ENCODE measurements around the gene PRDM16. TPM values are rescaled to one million over a fixed set of nuclear protein-coding genes. Genes with fewer than 3 reads are reported as not detected.

PRDM16 gene
- total RNA-seq, 1 experiment from 2014 or later = not detected

- DNase-seq (ENCODE audit: low read depth) = no peak
Measured at GRCh38 chr1:3140437-3140836, 71.4 kb downstream of the PRDM16 start.

GRCh38 chr1:3141129-3141528, 72.1 kb downstream of the PRDM16 start:
- DNase-seq (ENCODE audit: low read depth) = no peak

GRCh38 chr1:3141836-3142235, 72.8 kb downstream of the PRDM16 start:
- no peak for DNase-seq (ENCODE audit: low read depth)

GRCh38 chr1:3142236-3142635, 73.2 kb downstream of the PRDM16 start:
- DNase-seq (ENCODE audit: low read depth) = no peak

GRCh38 chr1:3142751-3143150, 73.7 kb downstream of the PRDM16 start:
- no peak for DNase-seq (ENCODE audit: low read depth)

- DNase-seq (ENCODE audit: low read depth) = no peak
Measured at GRCh38 chr1:3145532-3146325, 76.7 kb downstream of the PRDM16 start.

GRCh38 chr1:3146458-3146857, 77.5 kb downstream of the PRDM16 start:
- no peak for DNase-seq (ENCODE audit: low read depth)

- DNase-seq (ENCODE audit: low read depth) = no peak
Measured at GRCh38 chr1:3146907-3147306, 77.9 kb downstream of the PRDM16 start.

GRCh38 chr1:3148171-3148570, 79.2 kb downstream of the PRDM16 start:
- no peak for DNase-seq (ENCODE audit: low read depth)

- DNase-seq (ENCODE audit: low read depth) = no peak
Measured at GRCh38 chr1:3149277-3149676, 80.3 kb downstream of the PRDM16 start.

GRCh38 chr1:3151456-3151855, 82.5 kb downstream of the PRDM16 start:
- DNase-seq (ENCODE audit: low read depth) = no peak

GRCh38 chr1:3152143-3152542, 83.1 kb downstream of the PRDM16 start:
- DNase-seq (ENCODE audit: low read depth) = no peak

- no peak for DNase-seq (ENCODE audit: low read depth)
Measured at GRCh38 chr1:3153197-3153596, 84.2 kb downstream of the PRDM16 start.

GRCh38 chr1:3153902-3154795, 85.1 kb downstream of the PRDM16 start:
- DNase-seq (ENCODE audit: low read depth) = no peak

GRCh38 chr1:3155056-3155925, 86.3 kb downstream of the PRDM16 start:
- no peak for DNase-seq (ENCODE audit: low read depth)

GRCh38 chr1:3155926-3156220, 86.9 kb downstream of the PRDM16 start:
- DNase-seq (ENCODE audit: low read depth) = no peak

GRCh38 chr1:3156936-3157335, 87.9 kb downstream of the PRDM16 start:
- no peak for DNase-seq (ENCODE audit: low read depth)

- no peak for DNase-seq (ENCODE audit: low read depth)
Measured at GRCh38 chr1:3158347-3158746, 89.3 kb downstream of the PRDM16 start.

GRCh38 chr1:3159121-3159520, 90.1 kb downstream of the PRDM16 start:
- no peak for DNase-seq (ENCODE audit: low read depth)

- DNase-seq (ENCODE audit: low read depth) = no peak
Measured at GRCh38 chr1:3159996-3160395, 91.0 kb downstream of the PRDM16 start.

GRCh38 chr1:3160647-3161145, 91.7 kb downstream of the PRDM16 start:
- DNase-seq (ENCODE audit: low read depth) = no peak
